GM23338 (cell line): Measurements from ENCODE around the gene GPATCH1. TPM values are rescaled to one million over a fixed set of nuclear protein-coding genes. Genes with fewer than 3 reads are reported as not detected.
A peak's percentile ranks its signal among the peaks of the same experiment; 100 is the strongest.

ENCODE experiments used
- ATAC-seq: fragments of 200-7000 bp; cut with Tn5 transposase; 3 replicates; pipeline ENCODE4 v1.9.1; 2020
- DNase-seq: peaks from one replicate; pipeline ENCODE4 v3.0.0-alpha.2; 2015; ENCODE audit warnings: low spot score
- H2AFZ ChIP-seq: fragments of 200-600 bp; sonication (generic); 2 replicates; pipeline ENCODE4 v1.8.0; 2016; ENCODE audit warnings: antibody characterized with exemption, mild to moderate bottlenecking, moderate library complexity
- H3F3A ChIP-seq: fragments of 200-600 bp; sonication (generic); replicated peaks from 2 replicates; pipeline ENCODE4 v1.8.0; 2017; ENCODE audit warnings: antibody characterized with exemption, mixed run types, low read depth
- H3K27ac ChIP-seq: fragments of 200-600 bp; sonication (generic); 2 replicates; pipeline ENCODE4 v1.6.1; 2016; ENCODE audit warnings: low read depth
- H3K27me3 ChIP-seq: fragments of 200-600 bp; sonication (generic); 2 replicates; pipeline ENCODE4 v1.8.0; 2016; ENCODE audit warnings: mild to moderate bottlenecking, mixed run types, moderate library complexity; ENCODE audit not compliant: insufficient read depth
- H3K36me3 ChIP-seq: fragments of 200-600 bp; sonication (generic); 2 replicates; pipeline ENCODE4 v1.8.0; 2016; ENCODE audit warnings: mild to moderate bottlenecking; ENCODE audit not compliant: insufficient read depth
- H3K4me1 ChIP-seq: fragments of 200-600 bp; sonication (generic); 2 replicates; pipeline ENCODE4 v1.8.0; 2016; ENCODE audit warnings: mild to moderate bottlenecking, moderate library complexity; ENCODE audit not compliant: insufficient read depth
- H3K4me2 ChIP-seq: fragments of 200-600 bp; sonication (generic); 2 replicates; pipeline ENCODE4 v1.7.1; 2017; ENCODE audit warnings: mixed run types
- H3K4me3 ChIP-seq: fragments of 200-600 bp; sonication (generic); 2 replicates; pipeline ENCODE4 v1.6.1; 2016; ENCODE audit warnings: mixed run types
- H3K79me2 ChIP-seq: fragments of 200-600 bp; sonication (generic); replicated peaks from 2 replicates; pipeline ENCODE4 v1.8.0; 2017; ENCODE audit warnings: mild to moderate bottlenecking; ENCODE audit not compliant: insufficient read depth
- H3K9me2 ChIP-seq: fragments of 200-600 bp; sonication (generic); 2 replicates; pipeline ENCODE4 v1.8.0; 2017; ENCODE audit not compliant: insufficient read depth
- H4K20me1 ChIP-seq: fragments of 200-600 bp; sonication (generic); replicated peaks from 2 replicates; pipeline ENCODE4 v1.8.0; 2017; ENCODE audit warnings: mild to moderate bottlenecking; ENCODE audit not compliant: insufficient read depth
- H3K27ac Mint-ChIP-seq: 2 replicates; pipeline ENCODE4 v1.8.0; 2020; ENCODE audit warnings: inconsistent platforms, mild to moderate bottlenecking, moderate library complexity, mixed read lengths
- H3K27me3 Mint-ChIP-seq: 3 replicates; pipeline ENCODE4 v1.8.0; 2022; ENCODE audit warnings: low read depth, mild to moderate bottlenecking, moderate library complexity, mixed read lengths, inconsistent platforms; ENCODE audit not compliant: insufficient read depth, poor library complexity
- H3K36me3 Mint-ChIP-seq: 3 replicates; pipeline ENCODE4 v1.8.0; 2021; ENCODE audit warnings: low read depth, mild to moderate bottlenecking, inconsistent platforms, moderate library complexity, mixed read lengths
- H3K4me1 Mint-ChIP-seq: 3 replicates; pipeline ENCODE4 v1.8.0; 2020; ENCODE audit warnings: mild to moderate bottlenecking, inconsistent platforms, mixed read lengths
- H3K4me3 Mint-ChIP-seq: 3 replicates; pipeline ENCODE4 v1.8.0; 2021; ENCODE audit warnings: moderate library complexity, mild to moderate bottlenecking, inconsistent platforms, mixed read lengths
- H3K9me3 Mint-ChIP-seq: 3 replicates; pipeline ENCODE4 v1.8.0; 2020; ENCODE audit warnings: moderate library complexity, mild to moderate bottlenecking, inconsistent platforms, mixed read lengths
- CREB1 ChIP-seq: fragments of 250-450 bp; sonication (Bioruptor Pico); IDR thresholded peaks from 2 replicates; pipeline ENCODE4 v1.5.0; 2020; ENCODE audit warnings: low read depth, mild to moderate bottlenecking, moderate library complexity
- EZH2 ChIP-seq: fragments of 200-600 bp; sonication (generic); IDR thresholded peaks from one replicate; pipeline ENCODE4 v1.8.0; 2017; ENCODE audit warnings: antibody characterized with exemption, mild to moderate bottlenecking, low read depth; ENCODE audit not compliant: unreplicated experiment
- EZH2phosphoT487 ChIP-seq: fragments of 200-600 bp; sonication (generic); IDR thresholded peaks from one replicate; pipeline ENCODE4 v1.8.1; 2018; ENCODE audit warnings: antibody characterized with exemption; ENCODE audit not compliant: unreplicated experiment
- JUNB ChIP-seq: IDR thresholded peaks from one replicate; pipeline ENCODE4 v1.6.1; 2016; ENCODE audit warnings: antibody characterized with exemption; ENCODE audit not compliant: unreplicated experiment
- NANOG ChIP-seq: IDR thresholded peaks from 2 replicates; pipeline ENCODE4 v1.6.1; 2016; ENCODE audit warnings: antibody characterized with exemption, borderline replicate concordance
- POLR2AphosphoS5 ChIP-seq: IDR thresholded peaks from 2 replicates; pipeline ENCODE4 v1.6.1; 2016; ENCODE audit warnings: antibody characterized with exemption, low read depth
- STAT1 ChIP-seq: IDR thresholded peaks from one replicate; pipeline ENCODE4 v1.6.1; 2016; ENCODE audit warnings: antibody characterized with exemption; ENCODE audit not compliant: unreplicated experiment
- ZNF114 ChIP-seq: fragments of 250-450 bp; sonication (Bioruptor Pico); IDR thresholded peaks from 2 replicates; pipeline ENCODE4 v1.5.0; 2020; ENCODE audit warnings: mild to moderate bottlenecking, moderate library complexity
- ZNF331 ChIP-seq: fragments of 250-450 bp; sonication (Bioruptor Pico); IDR thresholded peaks from 2 replicates; pipeline ENCODE4 v1.5.0; 2020; ENCODE audit warnings: low read depth, mild to moderate bottlenecking, moderate library complexity
- polyA plus RNA-seq: library from polyadenylated mRNA; unstranded; fragments of >200 nt; fragmentation: Nextera tagmentation; extraction: Ambion mirVana; gene quantifications from 2 replicates; pipeline ENCODE4 v1.2.1, GENCODE V29; 2016
- total RNA-seq: library from RNA; depleted of rRNA; stranded (reverse); fragments of >200 nt; shearing (Covaris generic); gene quantifications from 2 replicates; pipeline ENCODE4 v1.2.3, GENCODE V29; 2014
- TF ChIP-seq, protein P1 (sequence below): fragments of 250-450 bp; sonication (Bioruptor Pico); IDR thresholded peaks from 2 replicates; pipeline ENCODE4 v1.5.0; 2020; ENCODE audit warnings: mild to moderate bottlenecking, moderate library complexity
- TF ChIP-seq, protein P2 (sequence below), 2 experiments: fragments of 200-600 bp in 1 of 2; sonication (generic) in 1 of 2; conservative IDR thresholded peaks; 2 replicates each; pipeline versions ENCODE4 v1.5.1 to v1.6.1; 2016 to 2017; ENCODE audit warnings: antibody characterized with exemption in 2 of 2, low read depth in 2 of 2, mild to moderate bottlenecking in 2 of 2, moderate library complexity in 1 of 2
- TF ChIP-seq, protein P3 (sequence below): IDR thresholded peaks from 2 replicates; pipeline ENCODE4 v1.6.1; 2016; ENCODE audit warnings: antibody characterized with exemption
- TF ChIP-seq, protein P4 (sequence below): IDR thresholded peaks from one replicate; pipeline ENCODE4 v1.6.1; 2018; ENCODE audit warnings: antibody characterized with exemption; ENCODE audit not compliant: unreplicated experiment

GPATCH1 gene
- total and polyA plus RNA-seq, 2 experiments from 2014 or later = 12.0 to 13.6 TPM

DNA sequence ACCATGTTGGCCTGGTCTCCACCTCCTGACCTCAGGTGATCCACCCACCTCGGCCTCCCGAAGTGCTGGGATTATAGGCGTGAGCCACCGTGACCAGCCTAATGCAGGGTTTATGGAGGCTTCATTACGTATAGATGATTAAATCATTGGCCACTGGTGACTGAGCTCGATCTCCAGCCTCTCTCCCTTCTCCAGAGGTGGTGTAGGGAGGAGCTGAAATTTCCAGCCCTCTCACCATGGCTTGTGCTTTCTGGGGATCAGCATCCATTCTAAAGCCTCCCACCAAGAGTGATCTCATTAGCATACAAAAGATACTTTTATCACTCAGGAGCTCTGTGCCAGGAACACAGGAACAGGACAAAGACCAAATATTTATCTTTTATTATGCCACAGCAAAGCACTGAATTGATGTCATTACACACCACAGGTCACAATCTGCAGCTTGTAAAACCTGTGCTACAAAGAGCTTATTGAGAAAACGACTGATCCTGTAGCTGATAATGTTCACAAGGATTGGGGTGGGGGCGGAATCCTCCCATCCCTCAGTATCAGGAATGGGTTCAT is 48.7 kb upstream of the GPATCH1 start:
- H3K36me3 Mint-ChIP-seq = peaks cover 67% of the 10 kb centered on the region
- H3K9me3 Mint-ChIP-seq = peaks cover 43% of the 10 kb centered on the region
- H3K27me3 ChIP-seq = no peaks in the 10 kb centered on the region
- H3K27me3 Mint-ChIP-seq = peaks cover 4% of the 10 kb centered on the region
- DNase-seq = peak; percentile 27
- no peak overlapping the region for H2AFZ ChIP-seq
- no peak overlapping the region for H3K4me3 ChIP-seq
- 0 out of 2 replicates have a peak, but pooled peaks cover 4% of the 10 kb centered on the region for H3F3A ChIP-seq
- H3K27ac ChIP-seq = peak overlapping the region; percentile 51; the same call in 1 of the 2 replicates
- H3K9me2 ChIP-seq = no peaks in the 10 kb centered on the region
- TF ChIP-seq, protein P1, sequence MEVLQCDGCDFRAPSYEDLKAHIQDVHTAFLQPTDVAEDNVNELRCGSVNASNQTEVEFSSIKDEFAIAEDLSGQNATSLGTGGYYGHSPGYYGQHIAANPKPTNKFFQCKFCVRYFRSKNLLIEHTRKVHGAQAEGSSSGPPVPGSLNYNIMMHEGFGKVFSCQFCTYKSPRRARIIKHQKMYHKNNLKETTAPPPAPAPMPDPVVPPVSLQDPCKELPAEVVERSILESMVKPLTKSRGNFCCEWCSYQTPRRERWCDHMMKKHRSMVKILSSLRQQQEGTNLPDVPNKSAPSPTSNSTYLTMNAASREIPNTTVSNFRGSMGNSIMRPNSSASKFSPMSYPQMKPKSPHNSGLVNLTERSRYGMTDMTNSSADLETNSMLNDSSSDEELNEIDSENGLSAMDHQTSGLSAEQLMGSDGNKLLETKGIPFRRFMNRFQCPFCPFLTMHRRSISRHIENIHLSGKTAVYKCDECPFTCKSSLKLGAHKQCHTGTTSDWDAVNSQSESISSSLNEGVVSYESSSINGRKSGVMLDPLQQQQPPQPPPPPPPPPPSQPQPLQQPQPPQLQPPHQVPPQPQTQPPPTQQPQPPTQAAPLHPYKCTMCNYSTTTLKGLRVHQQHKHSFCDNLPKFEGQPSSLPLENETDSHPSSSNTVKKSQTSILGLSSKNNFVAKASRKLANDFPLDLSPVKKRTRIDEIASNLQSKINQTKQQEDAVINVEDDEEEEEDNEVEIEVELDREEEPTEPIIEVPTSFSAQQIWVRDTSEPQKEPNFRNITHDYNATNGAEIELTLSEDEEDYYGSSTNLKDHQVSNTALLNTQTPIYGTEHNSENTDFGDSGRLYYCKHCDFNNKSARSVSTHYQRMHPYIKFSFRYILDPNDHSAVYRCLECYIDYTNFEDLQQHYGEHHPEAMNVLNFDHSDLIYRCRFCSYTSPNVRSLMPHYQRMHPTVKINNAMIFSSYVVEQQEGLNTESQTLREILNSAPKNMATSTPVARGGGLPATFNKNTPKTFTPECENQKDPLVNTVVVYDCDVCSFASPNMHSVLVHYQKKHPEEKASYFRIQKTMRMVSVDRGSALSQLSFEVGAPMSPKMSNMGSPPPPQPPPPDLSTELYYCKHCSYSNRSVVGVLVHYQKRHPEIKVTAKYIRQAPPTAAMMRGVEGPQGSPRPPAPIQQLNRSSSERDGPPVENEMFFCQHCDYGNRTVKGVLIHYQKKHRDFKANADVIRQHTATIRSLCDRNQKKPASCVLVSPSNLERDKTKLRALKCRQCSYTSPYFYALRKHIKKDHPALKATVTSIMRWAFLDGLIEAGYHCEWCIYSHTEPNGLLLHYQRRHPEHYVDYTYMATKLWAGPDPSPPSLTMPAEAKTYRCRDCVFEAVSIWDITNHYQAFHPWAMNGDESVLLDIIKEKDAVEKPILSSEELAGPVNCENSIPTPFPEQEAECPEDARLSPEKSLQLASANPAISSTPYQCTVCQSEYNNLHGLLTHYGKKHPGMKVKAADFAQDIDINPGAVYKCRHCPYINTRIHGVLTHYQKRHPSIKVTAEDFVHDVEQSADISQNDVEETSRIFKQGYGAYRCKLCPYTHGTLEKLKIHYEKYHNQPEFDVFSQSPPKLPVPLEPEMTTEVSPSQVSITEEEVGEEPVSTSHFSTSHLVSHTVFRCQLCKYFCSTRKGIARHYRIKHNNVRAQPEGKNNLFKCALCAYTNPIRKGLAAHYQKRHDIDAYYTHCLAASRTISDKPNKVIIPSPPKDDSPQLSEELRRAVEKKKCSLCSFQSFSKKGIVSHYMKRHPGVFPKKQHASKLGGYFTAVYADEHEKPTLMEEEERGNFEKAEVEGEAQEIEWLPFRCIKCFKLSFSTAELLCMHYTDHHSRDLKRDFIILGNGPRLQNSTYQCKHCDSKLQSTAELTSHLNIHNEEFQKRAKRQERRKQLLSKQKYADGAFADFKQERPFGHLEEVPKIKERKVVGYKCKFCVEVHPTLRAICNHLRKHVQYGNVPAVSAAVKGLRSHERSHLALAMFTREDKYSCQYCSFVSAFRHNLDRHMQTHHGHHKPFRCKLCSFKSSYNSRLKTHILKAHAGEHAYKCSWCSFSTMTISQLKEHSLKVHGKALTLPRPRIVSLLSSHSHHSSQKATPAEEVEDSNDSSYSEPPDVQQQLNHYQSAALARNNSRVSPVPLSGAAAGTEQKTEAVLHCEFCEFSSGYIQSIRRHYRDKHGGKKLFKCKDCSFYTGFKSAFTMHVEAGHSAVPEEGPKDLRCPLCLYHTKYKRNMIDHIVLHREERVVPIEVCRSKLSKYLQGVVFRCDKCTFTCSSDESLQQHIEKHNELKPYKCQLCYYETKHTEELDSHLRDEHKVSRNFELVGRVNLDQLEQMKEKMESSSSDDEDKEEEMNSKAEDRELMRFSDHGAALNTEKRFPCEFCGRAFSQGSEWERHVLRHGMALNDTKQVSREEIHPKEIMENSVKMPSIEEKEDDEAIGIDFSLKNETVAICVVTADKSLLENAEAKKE (CRISPR knock-in tag) = 0 out of 2 replicates have a peak, but pooled peaks have one; percentile 38
- TF ChIP-seq ZNF331 (CRISPR knock-in tag) (no peak), CREB1 (no peak), EZH2 (no peak), NANOG (peak; percentile 31; the same call in 1 of the 2 replicates), POLR2AphosphoS5 (no peak), EZH2phosphoT487 (no peak), STAT1 (no peak), JUNB (no peak), ZNF114 (CRISPR knock-in tag) (no peak)
- TF ChIP-seq, protein P2, sequence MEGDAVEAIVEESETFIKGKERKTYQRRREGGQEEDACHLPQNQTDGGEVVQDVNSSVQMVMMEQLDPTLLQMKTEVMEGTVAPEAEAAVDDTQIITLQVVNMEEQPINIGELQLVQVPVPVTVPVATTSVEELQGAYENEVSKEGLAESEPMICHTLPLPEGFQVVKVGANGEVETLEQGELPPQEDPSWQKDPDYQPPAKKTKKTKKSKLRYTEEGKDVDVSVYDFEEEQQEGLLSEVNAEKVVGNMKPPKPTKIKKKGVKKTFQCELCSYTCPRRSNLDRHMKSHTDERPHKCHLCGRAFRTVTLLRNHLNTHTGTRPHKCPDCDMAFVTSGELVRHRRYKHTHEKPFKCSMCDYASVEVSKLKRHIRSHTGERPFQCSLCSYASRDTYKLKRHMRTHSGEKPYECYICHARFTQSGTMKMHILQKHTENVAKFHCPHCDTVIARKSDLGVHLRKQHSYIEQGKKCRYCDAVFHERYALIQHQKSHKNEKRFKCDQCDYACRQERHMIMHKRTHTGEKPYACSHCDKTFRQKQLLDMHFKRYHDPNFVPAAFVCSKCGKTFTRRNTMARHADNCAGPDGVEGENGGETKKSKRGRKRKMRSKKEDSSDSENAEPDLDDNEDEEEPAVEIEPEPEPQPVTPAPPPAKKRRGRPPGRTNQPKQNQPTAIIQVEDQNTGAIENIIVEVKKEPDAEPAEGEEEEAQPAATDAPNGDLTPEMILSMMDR (conservative IDR thresholded peaks at IDR 0.05; ENCODE audit: low read depth in 2 of 2) = no peak
- TF ChIP-seq, protein P3, sequence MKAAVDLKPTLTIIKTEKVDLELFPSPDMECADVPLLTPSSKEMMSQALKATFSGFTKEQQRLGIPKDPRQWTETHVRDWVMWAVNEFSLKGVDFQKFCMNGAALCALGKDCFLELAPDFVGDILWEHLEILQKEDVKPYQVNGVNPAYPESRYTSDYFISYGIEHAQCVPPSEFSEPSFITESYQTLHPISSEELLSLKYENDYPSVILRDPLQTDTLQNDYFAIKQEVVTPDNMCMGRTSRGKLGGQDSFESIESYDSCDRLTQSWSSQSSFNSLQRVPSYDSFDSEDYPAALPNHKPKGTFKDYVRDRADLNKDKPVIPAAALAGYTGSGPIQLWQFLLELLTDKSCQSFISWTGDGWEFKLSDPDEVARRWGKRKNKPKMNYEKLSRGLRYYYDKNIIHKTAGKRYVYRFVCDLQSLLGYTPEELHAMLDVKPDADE = no peak
- TF ChIP-seq, protein P4, sequence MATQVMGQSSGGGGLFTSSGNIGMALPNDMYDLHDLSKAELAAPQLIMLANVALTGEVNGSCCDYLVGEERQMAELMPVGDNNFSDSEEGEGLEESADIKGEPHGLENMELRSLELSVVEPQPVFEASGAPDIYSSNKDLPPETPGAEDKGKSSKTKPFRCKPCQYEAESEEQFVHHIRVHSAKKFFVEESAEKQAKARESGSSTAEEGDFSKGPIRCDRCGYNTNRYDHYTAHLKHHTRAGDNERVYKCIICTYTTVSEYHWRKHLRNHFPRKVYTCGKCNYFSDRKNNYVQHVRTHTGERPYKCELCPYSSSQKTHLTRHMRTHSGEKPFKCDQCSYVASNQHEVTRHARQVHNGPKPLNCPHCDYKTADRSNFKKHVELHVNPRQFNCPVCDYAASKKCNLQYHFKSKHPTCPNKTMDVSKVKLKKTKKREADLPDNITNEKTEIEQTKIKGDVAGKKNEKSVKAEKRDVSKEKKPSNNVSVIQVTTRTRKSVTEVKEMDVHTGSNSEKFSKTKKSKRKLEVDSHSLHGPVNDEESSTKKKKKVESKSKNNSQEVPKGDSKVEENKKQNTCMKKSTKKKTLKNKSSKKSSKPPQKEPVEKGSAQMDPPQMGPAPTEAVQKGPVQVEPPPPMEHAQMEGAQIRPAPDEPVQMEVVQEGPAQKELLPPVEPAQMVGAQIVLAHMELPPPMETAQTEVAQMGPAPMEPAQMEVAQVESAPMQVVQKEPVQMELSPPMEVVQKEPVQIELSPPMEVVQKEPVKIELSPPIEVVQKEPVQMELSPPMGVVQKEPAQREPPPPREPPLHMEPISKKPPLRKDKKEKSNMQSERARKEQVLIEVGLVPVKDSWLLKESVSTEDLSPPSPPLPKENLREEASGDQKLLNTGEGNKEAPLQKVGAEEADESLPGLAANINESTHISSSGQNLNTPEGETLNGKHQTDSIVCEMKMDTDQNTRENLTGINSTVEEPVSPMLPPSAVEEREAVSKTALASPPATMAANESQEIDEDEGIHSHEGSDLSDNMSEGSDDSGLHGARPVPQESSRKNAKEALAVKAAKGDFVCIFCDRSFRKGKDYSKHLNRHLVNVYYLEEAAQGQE = no peak
- H3K4me2 ChIP-seq = peak overlapping the region; percentile 6; the same call in 1 of the 2 replicates
- H3K4me1 Mint-ChIP-seq = peaks cover 9% of the 10 kb centered on the region
- no peak overlapping the region for H3K4me3 Mint-ChIP-seq
- peak; percentile 97 for ATAC-seq
- H3K4me1 ChIP-seq = peaks cover 5% of the 10 kb centered on the region; the same call in 1 of the 2 replicates
- H4K20me1 ChIP-seq = no peaks in the 10 kb centered on the region
- peaks cover 39% of the 10 kb centered on the region for H3K79me2 ChIP-seq
- peak overlapping the region; percentile 65 for H3K27ac Mint-ChIP-seq
- H3K36me3 ChIP-seq = peaks cover 8% of the 10 kb centered on the region; the same call in 1 of the 2 replicates
